H1 (cell line): ENCODE results near the gene DEFB119. TPM values are rescaled to one million over a fixed set of nuclear protein-coding genes. Genes with fewer than 3 reads are reported as not detected.

Experiments
- polyA plus RNA-seq, 7 experiments: library from polyadenylated mRNA; depleted of rRNA in 3 of 7; stranded (reverse) in 5 of 7; unstranded in 2 of 7; fragments of >200 nt in 5 of 7; fragments of 200-250 nt in 2 of 7; gene quantifications; 1 replicate in 5 of 7; 2 replicates in 1 of 7; 4 replicates in 1 of 7; pipeline versions ENCODE4 v1.2.1 to v1.2.3, GENCODE V29; 2011 to 2013; ENCODE audit warnings: missing spikeins in 2 of 7, mixed read lengths in 2 of 7
- small RNA-seq: library from polyadenylated mRNA; stranded (forward); fragments of <200 nt; extraction: miRNeasy Mini kit (QIAGEN cat#:217004); gene quantifications from one replicate; pipeline ENCODE3, GENCODE V24; 2013; ENCODE audit not compliant: insufficient read depth
- total RNA-seq: library from RNA; stranded (reverse); fragmentation: NEBNext Ultra II Directional; extraction: Animal tissue kit (Norgen Biotek cat#: 25700); gene quantifications from 2 replicates; pipeline ENCODE4 v1.2.1, GENCODE V29; 2021

Gene DEFB119
- total and polyA plus RNA-seq, 2 of the 8 experiments (the other 6 are each of a cell fraction or from before 2014, with no cell fraction given): not detected

Small RNA genes lying within 50 kb of the gene (small RNA-seq; reads per million reads assigned to genes)
- gene DEFB117 (not detected), gene RF00561 (not detected), gene RNA5SP480 (not detected)

Other genes starting within 250 kb of the DEFB119 start
- gene DEFB115, start 132.9 kb downstream of the DEFB119 start, total RNA-seq: not detected in 2 replicates
- gene DEFB115, start 132.9 kb downstream of the DEFB119 start, polyA plus RNA-seq (2011; rRNA removed): not detected in 2 replicates
- gene DEFB116, start 82.0 kb downstream of the DEFB119 start, total RNA-seq: not detected in 2 replicates
- gene DEFB116, start 82.0 kb downstream of the DEFB119 start, polyA plus RNA-seq (2011; rRNA removed): not detected in 2 replicates
- not detected in 2 replicates for gene DEFB118, start 22.0 kb downstream of the DEFB119 start, total RNA-seq
- not detected in 2 replicates for gene DEFB118, start 22.0 kb downstream of the DEFB119 start, polyA plus RNA-seq (2011; rRNA removed)
- gene DEFB121, start 15.6 kb upstream of the DEFB119 start, total RNA-seq: not detected in 2 replicates
- not detected in 2 replicates for gene DEFB121, start 15.6 kb upstream of the DEFB119 start, polyA plus RNA-seq (2011; rRNA removed)
- not detected in 2 replicates for gene DEFB123, start 50.0 kb upstream of the DEFB119 start, total RNA-seq
- not detected in 2 replicates for gene DEFB123, start 50.0 kb upstream of the DEFB119 start, polyA plus RNA-seq (2011; rRNA removed)
- not detected in 2 replicates for gene DEFB124, start 84.5 kb upstream of the DEFB119 start, total RNA-seq
- not detected in 2 replicates for gene DEFB124, start 84.5 kb upstream of the DEFB119 start, polyA plus RNA-seq (2011; rRNA removed)
- gene REM1, start 84.7 kb upstream of the DEFB119 start, total RNA-seq: not detected in 2 replicates
- gene REM1, start 84.7 kb upstream of the DEFB119 start, polyA plus RNA-seq (2011; rRNA removed): 0.05 TPM in 2 replicates
- gene HM13, start 123.9 kb upstream of the DEFB119 start, total RNA-seq: 118 TPM in 2 replicates
- gene HM13, start 123.9 kb upstream of the DEFB119 start, polyA plus RNA-seq (2011; rRNA removed): 183 and 189 TPM in 2 replicates
- gene ID1, start 214.7 kb upstream of the DEFB119 start, total RNA-seq: 120 and 131 TPM in 2 replicates
- gene ID1, start 214.7 kb upstream of the DEFB119 start, polyA plus RNA-seq (2011; rRNA removed): 357 and 566 TPM in 2 replicates
- not detected in 2 replicates for gene COX4I2, start 247.3 kb upstream of the DEFB119 start, total RNA-seq
- 0.26 and 0.97 TPM in 2 replicates for gene COX4I2, start 247.3 kb upstream of the DEFB119 start, polyA plus RNA-seq (2011; rRNA removed)